Measurements from ENCODE around the gene ZIC1. TPM values are rescaled to one million over a fixed set of nuclear protein-coding genes. Genes with fewer than 3 reads are reported as not detected.

Gene ZIC1
- total RNA-seq, 4 donors from 2014 or later = 3.4 to 24.5 (median 3.5) TPM

DNA sequence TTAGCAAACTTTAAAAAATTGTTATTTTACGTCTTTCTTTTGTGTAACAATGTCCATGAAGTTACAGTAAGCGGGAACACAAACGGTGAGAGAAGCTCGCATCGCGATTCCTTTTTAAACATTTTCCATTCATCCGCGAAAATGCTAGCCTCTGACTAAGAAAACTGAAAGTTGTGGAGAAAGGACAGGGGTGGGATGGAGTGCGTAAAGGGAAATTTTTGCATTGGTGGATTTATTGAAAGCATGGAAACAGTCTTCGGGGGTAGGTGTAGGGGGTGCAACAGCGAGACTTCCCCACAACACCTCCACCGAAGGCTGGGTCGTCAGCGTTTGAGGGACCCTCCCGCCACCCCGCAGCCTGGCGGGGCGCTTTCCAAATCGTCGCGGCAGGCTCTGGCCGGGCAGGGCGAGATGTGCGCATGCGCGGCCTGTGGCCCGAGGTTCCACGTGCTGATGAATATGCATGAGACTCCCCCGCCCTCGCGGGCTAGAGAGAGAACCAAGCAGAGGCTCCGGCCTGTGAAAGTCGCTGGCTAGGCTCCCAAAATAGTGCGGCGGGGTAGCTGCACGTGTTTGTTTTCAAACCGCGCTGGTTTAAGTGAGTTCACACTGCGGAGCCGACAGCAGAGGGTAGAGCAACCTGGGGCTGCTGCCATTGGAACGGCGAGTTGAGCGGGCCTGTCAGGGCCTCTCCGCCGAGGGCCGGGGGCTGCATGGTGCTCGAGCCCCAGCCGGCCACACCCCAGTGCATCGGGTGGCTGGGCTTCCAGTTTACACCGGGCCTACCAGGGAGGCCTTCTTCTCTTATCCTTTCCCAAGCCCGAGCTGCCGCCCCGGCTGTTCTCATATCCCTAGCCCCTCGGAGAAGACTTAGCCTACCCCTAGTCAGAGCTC lies 9.9 kb downstream of the ZIC1 start:
- TF ChIP-seq, protein P1, sequence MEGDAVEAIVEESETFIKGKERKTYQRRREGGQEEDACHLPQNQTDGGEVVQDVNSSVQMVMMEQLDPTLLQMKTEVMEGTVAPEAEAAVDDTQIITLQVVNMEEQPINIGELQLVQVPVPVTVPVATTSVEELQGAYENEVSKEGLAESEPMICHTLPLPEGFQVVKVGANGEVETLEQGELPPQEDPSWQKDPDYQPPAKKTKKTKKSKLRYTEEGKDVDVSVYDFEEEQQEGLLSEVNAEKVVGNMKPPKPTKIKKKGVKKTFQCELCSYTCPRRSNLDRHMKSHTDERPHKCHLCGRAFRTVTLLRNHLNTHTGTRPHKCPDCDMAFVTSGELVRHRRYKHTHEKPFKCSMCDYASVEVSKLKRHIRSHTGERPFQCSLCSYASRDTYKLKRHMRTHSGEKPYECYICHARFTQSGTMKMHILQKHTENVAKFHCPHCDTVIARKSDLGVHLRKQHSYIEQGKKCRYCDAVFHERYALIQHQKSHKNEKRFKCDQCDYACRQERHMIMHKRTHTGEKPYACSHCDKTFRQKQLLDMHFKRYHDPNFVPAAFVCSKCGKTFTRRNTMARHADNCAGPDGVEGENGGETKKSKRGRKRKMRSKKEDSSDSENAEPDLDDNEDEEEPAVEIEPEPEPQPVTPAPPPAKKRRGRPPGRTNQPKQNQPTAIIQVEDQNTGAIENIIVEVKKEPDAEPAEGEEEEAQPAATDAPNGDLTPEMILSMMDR (IDR thresholded peaks at IDR 0.05; ENCODE audit: low read depth) = no peak

DNA sequence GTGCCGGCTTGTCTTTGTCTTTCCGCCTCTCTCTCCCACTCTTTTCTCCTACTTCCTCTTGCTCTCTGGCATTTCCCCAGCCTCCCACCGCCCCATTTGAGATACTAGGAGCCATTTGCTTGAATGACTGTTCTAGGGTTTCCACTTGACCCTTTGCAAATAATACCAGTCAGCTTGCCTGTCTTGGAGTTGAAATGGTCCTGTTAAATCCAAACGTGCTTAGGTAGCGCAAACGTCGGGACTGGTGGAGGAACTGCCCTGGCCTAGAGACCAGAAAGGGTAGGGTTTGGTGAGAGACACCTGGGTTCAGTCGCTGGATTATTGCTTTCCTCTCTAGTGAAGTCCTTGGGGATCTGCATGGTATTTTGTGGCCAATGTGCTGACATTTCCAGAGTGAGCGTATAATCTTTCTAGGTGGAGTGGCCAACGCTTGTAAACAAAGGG lies 10.6 kb downstream of the ZIC1 start:
- TF ChIP-seq, protein P1 (IDR thresholded peaks at IDR 0.05; ENCODE audit: low read depth) = no peak

DNA sequence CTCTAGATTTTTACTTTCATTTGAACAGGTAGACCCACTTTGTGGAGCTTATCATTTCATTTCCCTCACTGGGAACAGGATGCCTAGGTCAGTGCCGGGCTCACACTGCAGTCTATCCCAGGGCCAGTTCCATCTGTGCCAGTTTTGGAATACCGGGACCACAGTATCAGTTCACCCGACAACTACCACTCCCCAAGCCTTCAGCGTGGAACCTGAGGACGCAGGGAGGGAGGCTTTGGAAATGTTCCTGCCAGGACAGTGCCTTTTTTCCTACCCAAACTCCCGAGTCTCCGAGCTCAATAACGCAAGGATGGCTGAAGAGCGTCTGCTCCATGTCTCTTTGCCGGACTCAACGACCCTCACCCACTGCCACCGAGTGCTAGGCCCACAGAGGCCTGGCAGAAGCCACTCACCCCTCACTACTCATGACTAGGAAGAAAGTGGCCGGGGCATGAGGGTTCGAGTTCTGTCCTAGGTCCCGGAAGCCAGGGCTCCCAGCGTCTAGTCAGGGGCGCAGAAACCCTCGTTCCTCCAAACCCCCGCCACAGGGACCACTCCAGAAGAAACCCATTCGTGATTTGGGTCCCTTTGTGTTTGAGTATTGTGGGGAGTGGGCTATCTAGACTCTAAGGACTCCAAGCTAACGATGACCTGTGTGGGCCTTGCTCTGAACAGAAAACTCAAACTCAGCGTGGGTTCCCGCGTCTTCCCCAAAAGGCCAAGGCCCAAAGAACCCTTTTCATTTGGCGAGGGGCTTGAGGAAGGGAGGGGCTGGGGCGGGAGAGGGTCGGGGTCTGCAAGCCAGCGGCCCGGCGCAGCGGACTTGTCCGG lies 11.4 kb downstream of the ZIC1 start:
- TF ChIP-seq, protein P1 (IDR thresholded peaks at IDR 0.05; ENCODE audit: low read depth) = no peak

DNA sequence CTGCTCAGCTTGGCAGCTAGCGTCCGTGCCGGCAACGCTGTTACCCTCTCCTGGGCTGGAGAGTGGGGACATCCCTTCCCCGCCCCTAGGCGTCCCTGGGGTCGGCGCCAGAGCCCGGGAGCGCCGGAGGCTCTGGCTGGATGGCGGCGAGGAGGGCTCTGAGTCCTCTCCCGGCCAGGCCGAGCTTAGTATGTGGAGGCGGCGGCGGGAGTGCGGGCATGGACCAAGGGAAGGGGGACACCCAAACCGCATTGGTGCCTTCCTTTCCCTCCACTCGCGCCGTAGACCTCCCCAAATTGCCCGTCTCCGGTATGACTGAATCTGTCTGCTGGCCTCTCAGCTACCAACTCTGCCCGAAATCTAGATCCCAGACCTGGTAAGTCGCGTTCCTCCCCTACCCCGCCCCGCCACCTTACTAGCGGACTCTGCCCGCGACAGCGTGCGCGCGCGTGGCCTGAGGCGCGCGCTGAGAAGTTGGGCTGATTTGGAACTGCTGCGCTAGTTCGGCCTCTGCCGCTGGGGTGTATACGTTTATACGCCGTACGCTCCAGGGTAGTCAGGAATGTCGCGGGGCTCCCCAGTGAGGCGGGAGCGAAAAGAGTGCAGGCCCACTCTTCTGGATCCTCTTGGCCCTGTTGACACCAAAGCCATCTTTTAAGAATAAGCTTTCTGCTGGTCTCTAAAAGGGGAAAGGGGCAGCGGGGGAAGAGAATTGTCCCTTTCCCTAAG lies 12.2 kb downstream of the ZIC1 start:
- TF ChIP-seq, protein P1 (IDR thresholded peaks at IDR 0.05; ENCODE audit: low read depth) = no peak

DNA sequence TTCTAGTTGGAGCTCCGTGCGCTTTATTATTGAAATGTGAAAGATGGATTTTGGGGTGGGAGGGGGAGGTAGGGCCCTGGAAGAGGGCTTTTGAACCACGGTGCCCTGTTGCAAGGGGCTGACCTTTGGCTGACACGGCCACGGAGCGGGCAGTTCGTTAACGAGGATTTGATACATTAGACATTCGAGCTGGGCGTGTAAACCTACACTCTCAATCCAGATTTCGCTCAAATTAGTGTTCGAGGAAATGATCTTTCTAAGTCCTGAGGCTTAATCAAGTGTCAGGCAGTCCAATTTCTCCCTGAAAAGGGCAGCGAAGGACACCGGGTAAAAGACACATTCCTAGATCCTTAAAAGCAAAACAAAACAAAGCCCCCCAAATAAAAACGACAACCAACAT lies 13.0 kb downstream of the ZIC1 start:
- TF ChIP-seq, protein P1 (IDR thresholded peaks at IDR 0.05; ENCODE audit: low read depth) = no peak

DNA sequence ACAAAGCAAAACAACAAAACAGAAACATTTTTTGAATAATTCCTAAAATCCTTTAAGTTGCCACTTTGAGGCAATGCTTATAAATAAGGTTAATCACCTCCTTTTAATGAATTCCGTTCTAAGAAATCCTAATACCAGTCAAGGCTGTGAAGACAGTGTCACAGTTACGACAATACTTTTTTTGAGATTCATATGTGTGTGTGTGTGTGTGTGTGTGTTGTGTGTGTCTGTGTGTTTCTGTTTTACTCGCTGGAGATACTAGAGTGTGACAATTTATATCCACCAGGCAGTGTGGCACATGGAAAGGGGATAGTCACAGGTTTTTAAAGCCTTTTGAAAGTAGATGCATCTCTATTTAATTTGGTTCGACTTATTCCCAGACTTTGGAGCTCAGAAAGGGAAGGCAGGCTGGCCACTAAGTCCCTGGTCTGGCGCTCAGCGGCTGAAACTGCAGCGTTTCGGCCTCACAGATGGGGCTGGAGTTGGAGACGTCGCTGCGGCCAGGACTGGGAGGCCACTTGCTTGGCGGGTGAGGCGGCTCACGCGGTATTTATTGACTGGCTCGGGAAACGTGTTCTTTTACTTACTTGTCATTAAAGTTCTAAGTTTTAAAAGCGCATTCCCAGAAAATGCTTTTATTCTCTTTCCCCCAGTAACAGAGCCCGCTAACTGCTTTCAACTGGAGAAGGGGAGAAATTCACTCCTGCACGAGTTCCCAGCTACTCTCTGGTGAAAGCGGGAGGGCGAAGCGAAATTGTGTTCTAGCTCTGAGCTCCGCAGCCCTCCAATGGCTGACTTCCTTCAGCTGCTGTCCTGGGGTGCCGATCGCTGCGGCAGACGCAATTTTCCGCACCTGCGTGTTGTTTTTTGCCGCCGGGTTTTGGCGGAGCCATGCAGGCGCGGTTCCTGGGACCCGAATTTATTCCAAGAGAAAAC lies 13.7 kb downstream of the ZIC1 start:
- TF ChIP-seq, protein P1 (IDR thresholded peaks at IDR 0.05; ENCODE audit: low read depth) = no peak
